Breast epithelium (tissue), 4 donors: ENCODE results near the gene PTPN7. TPM values are rescaled to one million over a fixed set of nuclear protein-coding genes. Genes with fewer than 3 reads are reported as not detected.
A peak's percentile ranks its signal among the peaks of the same experiment; 100 is the strongest.
"Not testable (repeated sequence)": the region's sequence is repeated elsewhere in the genome, so short reads cannot be mapped to it uniquely, and the experiment has no call there.

Experiments
- DNase-seq, 2 donors: peaks; one replicate each; pipeline ENCODE4 v3.0.0-alpha.2; 2019; ENCODE audit warnings: low spot score in 2 of 2
- H3K27ac ChIP-seq, 2 donors: fragments of 200-600 bp; sonication (generic) in 1 of 2; one replicate each; pipeline ENCODE4 v1.5.1; 2016 to 2019; ENCODE audit warnings: mild to moderate bottlenecking in 1 of 2
- H3K27me3 ChIP-seq, 2 donors: fragments of 200-600 bp; sonication (generic) in 1 of 2; one replicate each; pipeline versions ENCODE4 v1.5.1 to v1.6.0; 2017 to 2019; ENCODE audit warnings: control low read depth in 1 of 2, mild to moderate bottlenecking in 1 of 2
- H3K36me3 ChIP-seq: fragments of 200-600 bp; one replicate; pipeline ENCODE4 v1.5.1; 2019
- H3K4me1 ChIP-seq, 2 donors: fragments of 200-600 bp; sonication (generic); one replicate each; pipeline ENCODE4 v1.5.1; 2016 to 2019; ENCODE audit warnings: control low read depth in 1 of 2
- H3K4me3 ChIP-seq, 3 donors: fragments of 200-600 bp; sonication (generic); 1 replicate in 2 of 3; 2 replicates in 1 of 3; pipeline ENCODE4 v1.5.1; 2016 to 2019; ENCODE audit warnings: mild to moderate bottlenecking in 3 of 3, moderate library complexity in 2 of 3
- H3K9me3 ChIP-seq, 2 donors: fragments of 200-600 bp; sonication (generic) in 1 of 2; one replicate each; pipeline ENCODE4 v1.5.1; 2016 to 2019; ENCODE audit warnings: control low read depth in 1 of 2
- CTCF ChIP-seq, 3 donors: fragments of 450-650 bp; IDR thresholded peaks; one replicate each; pipeline ENCODE4 v1.5.1; 2016 to 2017; ENCODE audit warnings: antibody characterized with exemption in 3 of 3, mild to moderate bottlenecking in 3 of 3, moderate library complexity in 3 of 3
- POLR2A ChIP-seq: fragments of 450-650 bp; IDR thresholded peaks from one replicate; pipeline ENCODE4 v1.6.1; 2016; ENCODE audit warnings: antibody characterized with exemption, mild to moderate bottlenecking, moderate library complexity
- POLR2AphosphoS5 ChIP-seq, 3 donors: sonication (generic); formaldehyde crosslinking; IDR thresholded peaks; one replicate each; pipeline ENCODE4 v1.6.1; 2017; ENCODE audit warnings: antibody characterized with exemption in 3 of 3
- intact Hi-C: fragments of 100-400 bp; cut with DNase I; formaldehyde crosslinking; loops from one replicate; pipeline ENCODE4 v1.15.1; 2023; ENCODE audit warnings: low total_unique reads
- total RNA-seq, 3 donors: library from RNA; depleted of rRNA; stranded (reverse); fragments of >200 nt; gene quantifications; one replicate each; pipeline ENCODE4 v1.1.0, GENCODE V29; 2016

The PTPN7 gene
- total RNA-seq, 3 donors from 2014 or later = 1.4 to 4.2 (median 2.9) TPM

GRCh38 chr1:202148391-202148790 lies 12.0 kb downstream of the PTPN7 start:
- Histone ChIP-seq H3K4me3 (no peak overlapping the region), H3K27ac (no peak overlapping the region), H3K27me3 (no peaks in the 10 kb centered on the region), H3K36me3 (no peaks in the 10 kb centered on the region), H3K9me3 (no peaks in the 10 kb centered on the region), H3K4me1 (no peaks in the 10 kb centered on the region)
- no peak for TF ChIP-seq CTCF (IDR thresholded peaks at IDR 0.05)
- no peak for TF ChIP-seq POLR2AphosphoS5 (IDR thresholded peaks at IDR 0.05)
- no peak for TF ChIP-seq POLR2A
- intact Hi-C loops = no loop called here
- DNase-seq = no peak

GRCh38 chr1:202146993-202147392 lies 13.4 kb downstream of the PTPN7 start:
- TF ChIP-seq POLR2A (no peak), CTCF (IDR thresholded peaks at IDR 0.05) (no peak), POLR2AphosphoS5 (IDR thresholded peaks at IDR 0.05) (no peak)
- no peak overlapping the region for H3K27ac ChIP-seq
- H3K36me3 ChIP-seq = no peaks in the 10 kb centered on the region
- no peak overlapping the region for H3K4me3 ChIP-seq
- H3K4me1 ChIP-seq = peaks cover 0 to 6% of the 10 kb centered on the region in 2 donors
- H3K9me3 ChIP-seq = no peaks in the 10 kb centered on the region
- intact Hi-C loops = no loop called here
- H3K27me3 ChIP-seq = no peaks in the 10 kb centered on the region
- DNase-seq = no peak

DNA sequence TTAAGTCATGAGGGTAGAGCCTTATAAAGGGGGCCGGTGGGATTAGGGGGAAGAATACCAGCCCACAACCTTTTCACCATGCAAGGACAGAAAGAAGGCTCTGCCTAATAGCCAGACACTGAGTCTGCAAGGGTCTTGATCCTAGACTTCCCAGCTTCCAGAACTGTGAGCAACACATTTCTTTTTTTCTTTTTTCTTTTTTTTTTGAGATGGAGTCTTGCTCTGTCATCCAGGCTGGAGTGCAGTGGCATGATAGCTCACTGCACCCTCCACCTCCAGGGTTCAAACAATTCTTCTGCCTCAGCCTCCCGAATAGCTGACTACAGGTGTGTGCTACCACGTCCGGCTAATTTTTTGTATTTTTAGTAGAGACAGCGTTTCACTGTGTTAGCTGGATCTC lies 14.1 kb downstream of the PTPN7 start:
- intact Hi-C loops = no loop called here
- no peak overlapping the region for H3K4me3 ChIP-seq

GRCh38 chr1:202145744-202146140 lies 14.7 kb downstream of the PTPN7 start:
- peak overlapping the region; percentile 92 to 98 for H3K27ac ChIP-seq
- intact Hi-C loops, H3K4me3 ChIP-seq: not testable (repeated sequence)

More for the DNA sequence above, 14.1 kb downstream of the PTPN7 start:
- Histone ChIP-seq H3K27ac (no peak overlapping the region), H3K9me3 (no peaks in the 10 kb centered on the region), H3K36me3 (no peaks in the 10 kb centered on the region), H3K27me3 (no peaks in the 10 kb centered on the region), H3K4me1 (peaks cover 0 to 6% of the 10 kb centered on the region in 2 donors)
- DNase-seq = no peak
- TF ChIP-seq CTCF (IDR thresholded peaks at IDR 0.05) (no peak), POLR2AphosphoS5 (IDR thresholded peaks at IDR 0.05) (no peak), POLR2A (no peak)

GRCh38 chr1:202145068-202145743 lies 15.2 kb downstream of the PTPN7 start:
- H3K4me3 ChIP-seq = peak overlapping the region; percentile 90 to 98 (median 95)
- H3K27me3 ChIP-seq = no peaks in the 10 kb centered on the region
- no peaks in the 10 kb centered on the region for H3K36me3 ChIP-seq
- H3K27ac ChIP-seq = peak overlapping the region; percentile 92 to 98
- TF ChIP-seq CTCF (IDR thresholded peaks at IDR 0.05) = no peak
- no peak for TF ChIP-seq POLR2A
- no peak for TF ChIP-seq POLR2AphosphoS5 (IDR thresholded peaks at IDR 0.05)
- no peak for DNase-seq
- intact Hi-C loops = no loop called here
- no peaks in the 10 kb centered on the region for H3K9me3 ChIP-seq
- peaks cover 0 to 6% of the 10 kb centered on the region in 2 donors for H3K4me1 ChIP-seq

More at GRCh38 chr1:202145744-202146140, 14.7 kb downstream of the PTPN7 start:
- not testable (repeated sequence) for H3K9me3 ChIP-seq, H3K36me3 ChIP-seq, H3K27me3 ChIP-seq, DNase-seq, H3K4me1 ChIP-seq
